HEK293 (cell line): ENCODE measurements around the gene ORC4.

ENCODE experiments used
- CTCF ChIA-PET: fragments of 350-600 bp; formaldehyde crosslinking; extraction: SDS; loops from one replicate; lab custom pipeline; 2021; ENCODE audit warnings: antibody characterized with exemption; lab: Yijun Ruan, JAX
- POLR2A ChIA-PET: fragments of 300-600 bp; formaldehyde crosslinking; extraction: SDS; loops from one replicate; lab custom pipeline; 2020; ENCODE audit warnings: antibody characterized with exemption, inconsistent platforms; lab: Yijun Ruan, JAX
- H3K27ac ChIP-seq: fragments of 200-500 bp; sonication (Bioruptor generic); 2 replicates; pipeline ENCODE4 v1.5.1; 2014; ENCODE audit warnings: low read depth, low read length, control low read depth, inconsistent platforms; ENCODE audit errors: extremely low read depth
- H3K36me3 ChIP-seq, 2 experiments: fragments of 200-500 bp in 1 of 2; sonication (Bioruptor generic) in 1 of 2; 1 replicate in 1 of 2; 2 replicates in 1 of 2; pipeline ENCODE4 v1.5.1; 2014 to 2017; ENCODE audit warnings: inconsistent platforms in 2 of 2, low read length in 2 of 2; ENCODE audit not compliant: control insufficient read depth in 2 of 2, insufficient read depth in 1 of 2
- H3K4me1 ChIP-seq: fragments of 200-500 bp; sonication (Bioruptor generic); 2 replicates; pipeline ENCODE4 v1.5.1; 2014; ENCODE audit warnings: mild to moderate bottlenecking, low read length, inconsistent platforms; ENCODE audit not compliant: control insufficient read depth, insufficient read depth
- H3K4me3 ChIP-seq: 2 replicates; pipeline ENCODE4 v1.5.1; 2011; ENCODE audit warnings: low read depth, mild to moderate bottlenecking, control low read depth, low read length, moderate library complexity
- H3K9me3 ChIP-seq: fragments of 200-500 bp; sonication (Bioruptor generic); 2 replicates; pipeline ENCODE4 v1.5.1; 2014; ENCODE audit warnings: low read depth, low read length, inconsistent platforms; ENCODE audit not compliant: control insufficient read depth, insufficient read depth
- BCL11B ChIP-seq: fragments of 450-650 bp; formaldehyde crosslinking; IDR thresholded peaks from 2 replicates; pipeline ENCODE4 v1.5.1; 2016; ENCODE audit warnings: low read depth, missing biosample characterization, missing genetic modification characterization
- KLF8 ChIP-seq: fragments of 450-650 bp; formaldehyde crosslinking; IDR thresholded peaks from 2 replicates; pipeline ENCODE4 v1.5.1; 2016; ENCODE audit warnings: missing biosample characterization, missing genetic modification characterization
- KLF9 ChIP-seq: fragments of 450-650 bp; formaldehyde crosslinking; IDR thresholded peaks from 2 replicates; pipeline ENCODE4 v1.5.1; 2016; ENCODE audit warnings: missing biosample characterization, missing genetic modification characterization, low read depth
- SCRT2 ChIP-seq: fragments of 450-650 bp; formaldehyde crosslinking; IDR thresholded peaks from 2 replicates; pipeline ENCODE4 v1.5.1; 2016; ENCODE audit warnings: missing biosample characterization, missing genetic modification characterization
- ZNF138 ChIP-seq: fragments of 450-650 bp; formaldehyde crosslinking; IDR thresholded peaks from 2 replicates; pipeline ENCODE4 v1.5.1; 2016; ENCODE audit warnings: missing biosample characterization, missing genetic modification characterization, borderline replicate concordance
- ZNF140 ChIP-seq: fragments of 450-650 bp; formaldehyde crosslinking; IDR thresholded peaks from 2 replicates; pipeline ENCODE4 v1.5.1; 2016; ENCODE audit warnings: missing biosample characterization, missing genetic modification characterization
- ZNF248 ChIP-seq: fragments of 450-650 bp; formaldehyde crosslinking; IDR thresholded peaks from 2 replicates; pipeline ENCODE4 v1.5.1; 2017; ENCODE audit warnings: missing biosample characterization, missing genetic modification characterization
- ZNF274 ChIP-seq, 2 experiments: fragments of 200-500 bp in 1 of 2; fragments of 450-650 bp in 1 of 2; sonication (Bioruptor generic) in 1 of 2; formaldehyde crosslinking in 1 of 2; IDR thresholded peaks; 2 replicates each; pipeline versions ENCODE4 v1.5.1 to v1.6.1; 2014 to 2016; ENCODE audit warnings: borderline replicate concordance in 1 of 2, inconsistent platforms in 1 of 2, low read length in 1 of 2, missing biosample characterization in 1 of 2, missing genetic modification characterization in 1 of 2
- ZNF354C ChIP-seq: fragments of 450-650 bp; formaldehyde crosslinking; IDR thresholded peaks from 2 replicates; pipeline ENCODE4 v1.5.1; 2016; ENCODE audit warnings: missing biosample characterization, missing genetic modification characterization, low read depth, borderline replicate concordance
- ZNF514 ChIP-seq: fragments of 450-650 bp; formaldehyde crosslinking; IDR thresholded peaks from 2 replicates; pipeline ENCODE4 v1.5.1; 2016; ENCODE audit warnings: missing biosample characterization, missing genetic modification characterization
- ZNF544 ChIP-seq: fragments of 450-650 bp; formaldehyde crosslinking; IDR thresholded peaks from 2 replicates; pipeline ENCODE4 v1.5.0; 2017; ENCODE audit warnings: missing biosample characterization, missing genetic modification characterization
- ZNF654 ChIP-seq: fragments of 450-650 bp; formaldehyde crosslinking; IDR thresholded peaks from 2 replicates; pipeline ENCODE4 v1.5.1; 2016; ENCODE audit warnings: low read depth, missing biosample characterization, missing genetic modification characterization
- ZSCAN30 ChIP-seq: fragments of 450-650 bp; IDR thresholded peaks from 2 replicates; pipeline ENCODE4 v1.5.1; 2018; ENCODE audit warnings: missing biosample characterization, mild to moderate bottlenecking, missing genetic modification characterization, moderate library complexity
- TF ChIP-seq, protein P1 (sequence below): fragments of 450-650 bp; formaldehyde crosslinking; IDR thresholded peaks from 2 replicates; pipeline ENCODE4 v1.5.1; 2016; ENCODE audit warnings: missing biosample characterization, missing genetic modification characterization
- TF ChIP-seq, protein P2 (sequence below): fragments of 450-650 bp; formaldehyde crosslinking; IDR thresholded peaks from 2 replicates; pipeline ENCODE4 v1.5.1; 2016; ENCODE audit warnings: missing biosample characterization, missing genetic modification characterization
- TF ChIP-seq, protein P3 (sequence below): fragments of 450-650 bp; formaldehyde crosslinking; IDR thresholded peaks from 2 replicates; pipeline ENCODE4 v1.5.1; 2016; ENCODE audit warnings: missing biosample characterization, missing genetic modification characterization

ORC4 gene

DNA sequence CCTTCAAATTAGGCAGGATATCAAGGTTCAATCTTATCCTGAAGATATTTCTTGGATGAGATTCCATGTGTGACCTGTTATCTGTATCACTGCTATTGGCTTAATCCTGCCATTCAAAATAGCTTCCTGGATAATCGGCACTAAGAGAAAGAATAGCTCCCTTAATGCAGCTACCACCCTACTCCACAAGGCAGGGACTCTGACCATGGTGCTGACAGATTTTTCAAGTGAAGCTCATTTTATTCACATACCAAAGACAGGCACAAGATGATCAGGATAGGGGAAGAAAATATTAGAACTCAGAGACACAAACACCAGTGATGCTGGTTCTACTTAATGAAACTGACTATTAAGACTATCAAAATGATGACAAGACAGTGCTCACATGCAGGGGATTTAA is 74.9 kb downstream of the ORC4 start:
- H3K27ac ChIP-seq = no peak overlapping the region
- ChIA-PET CTCF (interaction anchor here (0.6 kb wide), 1 partner anchor 281 kb away, joined by 3 read pairs; no protein-coding TSS in a partner anchor), POLR2A (no interaction called here)
- no peak overlapping the region for H3K4me3 ChIP-seq
- H3K9me3 ChIP-seq = no peaks in the 10 kb centered on the region
- no peaks in the 10 kb centered on the region for H3K4me1 ChIP-seq
- peaks cover 14 to 47% of the 10 kb centered on the region in 2 experiments for H3K36me3 ChIP-seq
- no peak for TF ChIP-seq BCL11B
- TF ChIP-seq ZNF514 (tag by site-specific recombination) = no peak
- TF ChIP-seq, protein P1, sequence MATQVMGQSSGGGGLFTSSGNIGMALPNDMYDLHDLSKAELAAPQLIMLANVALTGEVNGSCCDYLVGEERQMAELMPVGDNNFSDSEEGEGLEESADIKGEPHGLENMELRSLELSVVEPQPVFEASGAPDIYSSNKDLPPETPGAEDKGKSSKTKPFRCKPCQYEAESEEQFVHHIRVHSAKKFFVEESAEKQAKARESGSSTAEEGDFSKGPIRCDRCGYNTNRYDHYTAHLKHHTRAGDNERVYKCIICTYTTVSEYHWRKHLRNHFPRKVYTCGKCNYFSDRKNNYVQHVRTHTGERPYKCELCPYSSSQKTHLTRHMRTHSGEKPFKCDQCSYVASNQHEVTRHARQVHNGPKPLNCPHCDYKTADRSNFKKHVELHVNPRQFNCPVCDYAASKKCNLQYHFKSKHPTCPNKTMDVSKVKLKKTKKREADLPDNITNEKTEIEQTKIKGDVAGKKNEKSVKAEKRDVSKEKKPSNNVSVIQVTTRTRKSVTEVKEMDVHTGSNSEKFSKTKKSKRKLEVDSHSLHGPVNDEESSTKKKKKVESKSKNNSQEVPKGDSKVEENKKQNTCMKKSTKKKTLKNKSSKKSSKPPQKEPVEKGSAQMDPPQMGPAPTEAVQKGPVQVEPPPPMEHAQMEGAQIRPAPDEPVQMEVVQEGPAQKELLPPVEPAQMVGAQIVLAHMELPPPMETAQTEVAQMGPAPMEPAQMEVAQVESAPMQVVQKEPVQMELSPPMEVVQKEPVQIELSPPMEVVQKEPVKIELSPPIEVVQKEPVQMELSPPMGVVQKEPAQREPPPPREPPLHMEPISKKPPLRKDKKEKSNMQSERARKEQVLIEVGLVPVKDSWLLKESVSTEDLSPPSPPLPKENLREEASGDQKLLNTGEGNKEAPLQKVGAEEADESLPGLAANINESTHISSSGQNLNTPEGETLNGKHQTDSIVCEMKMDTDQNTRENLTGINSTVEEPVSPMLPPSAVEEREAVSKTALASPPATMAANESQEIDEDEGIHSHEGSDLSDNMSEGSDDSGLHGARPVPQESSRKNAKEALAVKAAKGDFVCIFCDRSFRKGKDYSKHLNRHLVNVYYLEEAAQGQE (tag by site-specific recombination) = peak; percentile 87

DNA sequence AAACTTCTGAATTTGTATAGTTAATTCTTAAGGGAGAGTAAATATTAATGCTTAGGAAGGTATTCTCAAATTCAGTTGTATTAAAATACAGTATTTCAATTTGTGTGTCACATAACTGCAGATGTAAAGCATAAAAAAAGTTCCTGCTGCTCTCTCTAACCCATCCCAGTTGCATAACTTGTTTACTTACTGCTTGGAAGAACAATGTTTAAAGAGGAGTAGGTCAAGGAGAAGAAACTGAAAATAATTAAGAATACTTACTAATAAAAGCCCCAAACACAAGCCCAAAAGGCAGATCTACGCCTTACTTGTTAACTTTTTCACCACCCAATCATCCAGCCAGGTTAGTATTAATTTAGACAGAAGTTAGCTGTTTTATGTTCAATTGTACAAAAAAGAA is 81.2 kb downstream of the ORC4 start:
- POLR2A ChIA-PET = no interaction called here
- H3K4me1 ChIP-seq = no peaks in the 10 kb centered on the region
- no peak for TF ChIP-seq ZNF274 (IDR thresholded peaks at IDR 0.05; ENCODE audit: low read length)
- TF ChIP-seq ZNF274 (tag by site-specific recombination; IDR thresholded peaks at IDR 0.05; ENCODE audit: borderline replicate concordance) = no peak
- TF ChIP-seq ZNF140 (tag by site-specific recombination) = no peak
- TF ChIP-seq ZNF138 (tag by site-specific recombination) = no peak
- no peak for TF ChIP-seq ZNF544 (tag by site-specific recombination)
- TF ChIP-seq KLF8 (tag by site-specific recombination) = no peak
- no peak for TF ChIP-seq KLF9
- TF ChIP-seq ZSCAN30 (tag by site-specific recombination) = no peak
- TF ChIP-seq, all 188 proteins: peak for 0
- Histone ChIP-seq H3K4me3 (no peak overlapping the region), H3K36me3 (peaks cover 26 to 67% of the 10 kb centered on the region in 2 experiments), H3K27ac (no peak overlapping the region), H3K9me3 (no peaks in the 10 kb centered on the region)
- CTCF ChIA-PET = interaction anchor here (1.0 kb wide), 1 partner anchor 570 kb away, joined by 3 read pairs; no protein-coding TSS in a partner anchor

DNA sequence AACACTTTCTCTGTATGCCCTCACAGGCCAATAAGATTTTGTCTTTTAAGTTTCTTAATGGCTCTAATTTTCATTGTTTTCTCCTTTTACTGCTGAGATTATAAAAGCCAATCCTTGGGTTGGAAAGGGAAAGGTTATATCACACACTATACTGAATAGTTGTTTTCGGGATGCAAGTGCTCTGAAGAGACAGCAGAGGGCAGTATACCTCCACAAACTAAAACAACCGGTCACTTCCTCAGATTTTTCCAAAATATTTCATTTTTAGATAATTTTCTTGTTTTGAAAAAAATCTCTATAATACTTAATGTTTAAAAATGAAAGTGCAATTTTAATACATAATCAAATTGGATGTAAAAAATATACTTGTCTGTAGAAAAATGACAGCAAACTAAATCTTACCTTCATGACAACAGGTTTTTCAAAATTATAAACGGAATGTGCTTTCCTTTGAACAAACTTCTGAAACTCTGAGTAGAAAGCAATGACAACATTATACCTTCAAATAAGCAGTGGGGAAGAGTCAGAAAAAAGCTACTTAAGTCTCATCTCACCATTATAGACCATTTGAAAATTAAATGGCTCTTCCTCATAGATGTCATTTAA is 82.7 kb downstream of the ORC4 start:
- Histone ChIP-seq H3K36me3 (peaks cover 26 to 70% of the 10 kb centered on the region in 2 experiments), H3K9me3 (no peaks in the 10 kb centered on the region), H3K4me3 (no peak overlapping the region), H3K27ac (no peak overlapping the region), H3K4me1 (no peaks in the 10 kb centered on the region)
- ChIA-PET CTCF (interaction anchor here (0.6 to 2.6 kb wide), 6 partner anchors 25 to 1048 kb away, joined by 3 to 14 read pairs (median 3); no protein-coding TSS in a partner anchor), POLR2A (no interaction called here)
- TF ChIP-seq ZNF248 (tag by site-specific recombination) = no peak
- TF ChIP-seq ZNF354C (tag by site-specific recombination) = no peak
- peak; percentile 68 for TF ChIP-seq ZNF654 (tag by site-specific recombination)
- TF ChIP-seq, protein P2, sequence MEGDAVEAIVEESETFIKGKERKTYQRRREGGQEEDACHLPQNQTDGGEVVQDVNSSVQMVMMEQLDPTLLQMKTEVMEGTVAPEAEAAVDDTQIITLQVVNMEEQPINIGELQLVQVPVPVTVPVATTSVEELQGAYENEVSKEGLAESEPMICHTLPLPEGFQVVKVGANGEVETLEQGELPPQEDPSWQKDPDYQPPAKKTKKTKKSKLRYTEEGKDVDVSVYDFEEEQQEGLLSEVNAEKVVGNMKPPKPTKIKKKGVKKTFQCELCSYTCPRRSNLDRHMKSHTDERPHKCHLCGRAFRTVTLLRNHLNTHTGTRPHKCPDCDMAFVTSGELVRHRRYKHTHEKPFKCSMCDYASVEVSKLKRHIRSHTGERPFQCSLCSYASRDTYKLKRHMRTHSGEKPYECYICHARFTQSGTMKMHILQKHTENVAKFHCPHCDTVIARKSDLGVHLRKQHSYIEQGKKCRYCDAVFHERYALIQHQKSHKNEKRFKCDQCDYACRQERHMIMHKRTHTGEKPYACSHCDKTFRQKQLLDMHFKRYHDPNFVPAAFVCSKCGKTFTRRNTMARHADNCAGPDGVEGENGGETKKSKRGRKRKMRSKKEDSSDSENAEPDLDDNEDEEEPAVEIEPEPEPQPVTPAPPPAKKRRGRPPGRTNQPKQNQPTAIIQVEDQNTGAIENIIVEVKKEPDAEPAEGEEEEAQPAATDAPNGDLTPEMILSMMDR (tag by site-specific recombination) = peak; percentile 47; the same call in 1 of the 2 replicates
- TF ChIP-seq, protein P3, sequence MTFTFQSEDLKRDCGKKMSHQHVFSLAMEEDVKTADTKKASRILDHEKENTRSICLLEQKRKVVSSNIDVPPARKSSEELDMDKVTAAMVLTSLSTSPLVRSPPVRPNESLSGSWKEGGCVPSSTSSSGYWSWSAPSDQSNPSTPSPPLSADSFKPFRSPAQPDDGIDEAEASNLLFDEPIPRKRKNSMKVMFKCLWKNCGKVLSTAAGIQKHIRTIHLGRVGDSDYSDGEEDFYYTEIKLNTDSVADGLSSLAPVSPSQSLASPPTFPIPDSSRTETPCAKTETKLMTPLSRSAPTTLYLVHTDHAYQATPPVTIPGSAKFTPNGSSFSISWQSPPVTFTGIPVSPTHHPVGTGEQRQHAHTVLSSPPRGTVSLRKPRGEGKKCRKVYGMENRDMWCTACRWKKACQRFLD = no peak
- TF ChIP-seq SCRT2 (tag by site-specific recombination) = 0 out of 2 replicates have a peak, but pooled peaks have one; percentile 21
